A549 (cell line): ENCODE measurements around the gene NIPAL1. TPM values are rescaled to one million over a fixed set of nuclear protein-coding genes. Genes with fewer than 3 reads are reported as not detected.
A peak's percentile ranks its signal among the peaks of the same experiment; 100 is the strongest.

Experiments used
- ATAC-seq, 2 experiments: fragments of 200-7000 bp in 1 of 2; fragments of >200 bp in 1 of 2; cut with Nextera tagmentation in 1 of 2; cut with Tn5 transposase in 1 of 2; 3 replicates each; pipeline versions ENCODE4 v1.8.0 to v1.9.1; 2018 to 2020; ENCODE audit warnings: mild to moderate bottlenecking in 1 of 2, moderate library complexity in 1 of 2
- CTCF ChIA-PET: fragments of 300-600 bp; sonication (Branson Sonifier 250); formaldehyde crosslinking; extraction: SDS; loops from one replicate; lab custom pipeline; 2021; ENCODE audit warnings: antibody characterized with exemption, inconsistent platforms; lab: Yijun Ruan, JAX
- POLR2A ChIA-PET: fragments of 350-600 bp; formaldehyde crosslinking; extraction: SDS; loops from one replicate; lab custom pipeline; 2021; ENCODE audit warnings: antibody characterized with exemption, inconsistent platforms; lab: Yijun Ruan, JAX
- DNase-seq, 2 experiments: peaks; one replicate each; pipeline versions ENCODE4 v3.0.0 to v3.0.0-alpha.2; 2011 to 2016; ENCODE audit warnings: low read depth in 1 of 2, low spot score in 1 of 2
- FAIRE-seq: peaks from 2 replicates; lab custom pipeline; 2011; peaks lifted over from hg19 to GRCh38; lab: Jason Lieb, UNC
- H3K27ac ChIP-seq, 2 experiments: fragments of >200 bp; sonication (Bioruptor Twin); formaldehyde crosslinking; 3 replicates each; pipeline ENCODE4 v1.5.1; 2016 to 2017
- H3K4me1 ChIP-seq: fragments of >200 bp; sonication (Bioruptor Twin); formaldehyde crosslinking; 3 replicates; pipeline ENCODE4 v1.6.1; 2016
- H3K4me2 ChIP-seq: fragments of >200 bp; sonication (Bioruptor Twin); formaldehyde crosslinking; 3 replicates; pipeline ENCODE4 v1.6.1; 2016
- H3K4me3 ChIP-seq: fragments of >200 bp; sonication (Bioruptor Twin); formaldehyde crosslinking; 3 replicates; pipeline ENCODE4 v1.5.1; 2016
- H3K9me3 ChIP-seq: fragments of >200 bp; sonication (Bioruptor Twin); formaldehyde crosslinking; 3 replicates; pipeline ENCODE4 v1.6.1; 2016
- CBX2 ChIP-seq: fragments of 200-600 bp; sonication (generic); IDR thresholded peaks from 2 replicates; pipeline ENCODE4 v1.6.1; 2016; ENCODE audit warnings: low read depth, mild to moderate bottlenecking, borderline replicate concordance
- CEBPB ChIP-seq, 2 experiments: fragments of >200 bp in 1 of 2; sonication (Bioruptor Twin) in 1 of 2; formaldehyde crosslinking in 1 of 2; IDR thresholded peaks; 2 replicates each; pipeline ENCODE4 v1.6.1; 2012 to 2016
- CHD4 ChIP-seq: fragments of 200-600 bp; sonication (generic); IDR thresholded peaks from 2 replicates; pipeline ENCODE4 v1.6.1; 2016; ENCODE audit warnings: antibody characterized with exemption, mild to moderate bottlenecking, borderline replicate concordance
- EP300 ChIP-seq, 2 experiments: fragments of >200 bp; sonication (Bioruptor Twin); formaldehyde crosslinking; IDR thresholded peaks; 2 replicates in 1 of 2; 3 replicates in 1 of 2; pipeline ENCODE4 v1.6.1; 2016 to 2017
- FOSL2 ChIP-seq, 2 experiments: fragments of 450-650 bp in 1 of 2; fragments of >200 bp in 1 of 2; sonication (Bioruptor Twin) in 1 of 2; formaldehyde crosslinking; IDR thresholded peaks; 2 replicates each; pipeline versions ENCODE4 v1.5.0 to v1.6.1; 2016 to 2020; ENCODE audit warnings: mild to moderate bottlenecking in 1 of 2, moderate library complexity in 1 of 2
- FOXS1 ChIP-seq: fragments of 250-450 bp; sonication (Bioruptor Pico); IDR thresholded peaks from 2 replicates; pipeline ENCODE4 v1.5.0; 2020; ENCODE audit warnings: mild to moderate bottlenecking, moderate library complexity
- GATA3 ChIP-seq: IDR thresholded peaks from 2 replicates; pipeline ENCODE4 v1.6.1; 2012; ENCODE audit warnings: borderline replicate concordance
- HDAC2 ChIP-seq: fragments of 200-600 bp; sonication (generic); IDR thresholded peaks from 2 replicates; pipeline ENCODE4 v1.6.1; 2016
- HOXB5 ChIP-seq: fragments of 250-450 bp; sonication (Bioruptor Pico); IDR thresholded peaks from 2 replicates; pipeline ENCODE4 v1.5.0; 2020; ENCODE audit warnings: mild to moderate bottlenecking, moderate library complexity
- JUN ChIP-seq, 2 experiments: fragments of >200 bp; sonication (Bioruptor Twin); formaldehyde crosslinking; IDR thresholded peaks; 2 replicates in 1 of 2; 3 replicates in 1 of 2; pipeline ENCODE4 v1.6.1; 2016 to 2017
- KDM1A ChIP-seq: fragments of 200-600 bp; sonication (generic); IDR thresholded peaks from 2 replicates; pipeline ENCODE4 v1.6.1; 2016; ENCODE audit warnings: low read depth, mild to moderate bottlenecking
- KDM5A ChIP-seq: fragments of 200-600 bp; sonication (generic); IDR thresholded peaks from 2 replicates; pipeline ENCODE4 v1.6.1; 2016; ENCODE audit warnings: antibody characterized with exemption, mild to moderate bottlenecking
- MAFK ChIP-seq: fragments of 450-650 bp; IDR thresholded peaks from 2 replicates; pipeline ENCODE4 v1.6.1; 2014; ENCODE audit not compliant: partially characterized antibody
- MAZ ChIP-seq: fragments of 150-350 bp; IDR thresholded peaks from 2 replicates; pipeline ENCODE4 v1.6.1; 2014; ENCODE audit warnings: antibody characterized with exemption, low read depth, low read length, borderline replicate concordance
- NFE2L2 ChIP-seq: fragments of 150-350 bp; conservative IDR thresholded peaks from 2 replicates; pipeline ENCODE4 v1.6.1; 2014; ENCODE audit warnings: low read length
- POLR2A ChIP-seq: IDR thresholded peaks from 2 replicates; pipeline ENCODE4 v1.6.1; 2012; ENCODE audit warnings: mild to moderate bottlenecking, low read length
- SREBF2 ChIP-seq: fragments of 450-650 bp; IDR thresholded peaks from 2 replicates; pipeline ENCODE4 v1.6.1; 2014; ENCODE audit warnings: mild to moderate bottlenecking, moderate library complexity
- TFCP2L1 ChIP-seq: fragments of 250-450 bp; sonication (Bioruptor Pico); IDR thresholded peaks from 2 replicates; pipeline ENCODE4 v1.5.0; 2021; ENCODE audit warnings: mild to moderate bottlenecking
- ZC3H11A ChIP-seq: fragments of 450-650 bp; IDR thresholded peaks from 2 replicates; pipeline ENCODE4 v1.6.1; 2014; ENCODE audit warnings: antibody characterized with exemption, mild to moderate bottlenecking
- ZNF302 ChIP-seq: fragments of 250-450 bp; sonication (Bioruptor Pico); IDR thresholded peaks from 2 replicates; pipeline ENCODE4 v1.9.0; 2021; ENCODE audit warnings: inconsistent platforms, mild to moderate bottlenecking, moderate library complexity
- WGBS: methylation state at CpG from one replicate; pipeline ENCODE4 v1.1.6; 2017; ENCODE audit errors: missing lambda C conversion rate; 5-methylcytosine and 5-hydroxymethylcytosine counted together
- polyA plus RNA-seq, 4 experiments: library from polyadenylated mRNA; depleted of rRNA in 3 of 4; stranded (reverse); fragments of >200 nt; fragmentation: RNase III in 1 of 4; extraction: RNeasy Plus Mini Kit Qiagen cat#74134 plus additional on column Dnase treatment in 1 of 4; gene quantifications; 2 replicates in 3 of 4; 3 replicates in 1 of 4; pipeline ENCODE4 v1.2.3, GENCODE V29; 2011 to 2017
- TF ChIP-seq, protein P1 (sequence below): fragments of 450-650 bp; IDR thresholded peaks from 2 replicates; pipeline ENCODE4 v1.6.1; 2014; ENCODE audit warnings: antibody characterized with exemption
- TF ChIP-seq, protein P2 (sequence below): fragments of >200 bp; sonication (Bioruptor Twin); formaldehyde crosslinking; IDR thresholded peaks from 3 replicates; pipeline ENCODE4 v1.6.1; 2016
- TF ChIP-seq, protein P3 (sequence below): fragments of 250-450 bp; sonication (Bioruptor Pico); IDR thresholded peaks from 2 replicates; pipeline ENCODE4 v1.5.0; 2020; ENCODE audit warnings: low read depth, mild to moderate bottlenecking, moderate library complexity
- TF ChIP-seq, protein P4 (sequence below): IDR thresholded peaks from 2 replicates; pipeline ENCODE4 v1.6.1; 2012; ENCODE audit warnings: low read depth, borderline replicate concordance

The NIPAL1 gene
- polyA plus RNA-seq, 2 of the 4 experiments (the other 2 are of a cell fraction), result 0.41 to 0.47 TPM

DNA sequence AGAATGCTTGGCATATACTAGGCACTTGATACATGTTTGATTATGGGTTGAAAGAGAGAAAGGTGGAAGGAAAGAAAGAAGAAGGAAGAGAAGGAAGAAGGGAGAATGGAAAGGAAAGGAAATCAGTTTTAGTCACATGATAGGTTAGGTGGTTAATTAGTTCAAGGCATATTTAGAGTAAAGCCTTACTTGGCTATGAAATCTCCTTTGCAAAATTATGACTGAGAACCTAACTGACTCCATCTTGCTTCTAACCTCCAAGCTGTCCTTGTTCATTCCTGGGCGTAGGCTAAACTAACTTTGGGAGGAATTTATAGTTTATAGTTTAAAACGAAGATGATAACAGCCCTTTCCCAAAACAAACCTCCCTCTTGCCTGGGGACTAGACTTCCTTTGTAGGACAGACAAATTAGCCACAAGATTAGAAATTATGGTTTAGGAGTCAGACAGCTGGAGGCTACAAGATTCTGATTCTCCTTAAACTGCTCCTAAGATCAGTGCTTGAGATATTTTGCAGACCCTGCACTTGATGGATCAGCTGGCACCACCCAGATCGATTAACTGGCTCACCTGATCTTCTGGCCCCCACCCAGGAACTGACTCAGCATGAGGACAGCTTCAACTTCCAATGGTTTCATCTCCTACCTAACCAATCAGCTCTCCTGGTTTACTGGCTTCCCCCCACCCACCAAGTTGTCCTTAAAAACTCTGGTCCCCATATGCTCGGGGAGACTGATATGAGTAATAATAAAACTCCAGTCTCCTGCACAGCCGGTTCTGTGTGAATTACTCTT, 62.5 kb downstream of the NIPAL1 start:
- DNase-seq (no peak), ATAC-seq (no peak), FAIRE-seq (no peak)
- 74% methylated on average over 5 of the region's 5 CpGs for WGBS
- ChIA-PET POLR2A (no interaction called here), CTCF (interaction anchor here (1.1 to 1.5 kb wide), 2 partner anchors 10 to 38 kb away, joined by 4 read pairs; no protein-coding TSS in a partner anchor)
- no peak overlapping the region; the same call in 2 of the 3 replicates for H3K4me2 ChIP-seq
- peaks cover 23% of the 10 kb centered on the region for H3K4me1 ChIP-seq
- H3K27ac ChIP-seq, result no peak overlapping the region
- TF ChIP-seq MAFK, result no peak
- TF ChIP-seq CEBPB (IDR thresholded peaks at IDR 0.05), result no peak
- TF ChIP-seq NFE2L2, result no peak
- TF ChIP-seq, protein P1, sequence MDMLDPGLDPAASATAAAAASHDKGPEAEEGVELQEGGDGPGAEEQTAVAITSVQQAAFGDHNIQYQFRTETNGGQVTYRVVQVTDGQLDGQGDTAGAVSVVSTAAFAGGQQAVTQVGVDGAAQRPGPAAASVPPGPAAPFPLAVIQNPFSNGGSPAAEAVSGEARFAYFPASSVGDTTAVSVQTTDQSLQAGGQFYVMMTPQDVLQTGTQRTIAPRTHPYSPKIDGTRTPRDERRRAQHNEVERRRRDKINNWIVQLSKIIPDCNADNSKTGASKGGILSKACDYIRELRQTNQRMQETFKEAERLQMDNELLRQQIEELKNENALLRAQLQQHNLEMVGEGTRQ, result no peak
- TF ChIP-seq, protein P2, sequence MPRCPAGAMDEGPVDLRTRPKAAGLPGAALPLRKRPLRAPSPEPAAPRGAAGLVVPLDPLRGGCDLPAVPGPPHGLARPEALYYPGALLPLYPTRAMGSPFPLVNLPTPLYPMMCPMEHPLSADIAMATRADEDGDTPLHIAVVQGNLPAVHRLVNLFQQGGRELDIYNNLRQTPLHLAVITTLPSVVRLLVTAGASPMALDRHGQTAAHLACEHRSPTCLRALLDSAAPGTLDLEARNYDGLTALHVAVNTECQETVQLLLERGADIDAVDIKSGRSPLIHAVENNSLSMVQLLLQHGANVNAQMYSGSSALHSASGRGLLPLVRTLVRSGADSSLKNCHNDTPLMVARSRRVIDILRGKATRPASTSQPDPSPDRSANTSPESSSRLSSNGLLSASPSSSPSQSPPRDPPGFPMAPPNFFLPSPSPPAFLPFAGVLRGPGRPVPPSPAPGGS, result no peak
- no peak for TF ChIP-seq EP300 (IDR thresholded peaks at IDR 0.05)
- TF ChIP-seq HDAC2, result no peak
- no peak for TF ChIP-seq POLR2A
- no peak for TF ChIP-seq KDM5A
- H3K9me3 ChIP-seq, result no peaks in the 10 kb centered on the region
- no peak overlapping the region for H3K4me3 ChIP-seq

DNA sequence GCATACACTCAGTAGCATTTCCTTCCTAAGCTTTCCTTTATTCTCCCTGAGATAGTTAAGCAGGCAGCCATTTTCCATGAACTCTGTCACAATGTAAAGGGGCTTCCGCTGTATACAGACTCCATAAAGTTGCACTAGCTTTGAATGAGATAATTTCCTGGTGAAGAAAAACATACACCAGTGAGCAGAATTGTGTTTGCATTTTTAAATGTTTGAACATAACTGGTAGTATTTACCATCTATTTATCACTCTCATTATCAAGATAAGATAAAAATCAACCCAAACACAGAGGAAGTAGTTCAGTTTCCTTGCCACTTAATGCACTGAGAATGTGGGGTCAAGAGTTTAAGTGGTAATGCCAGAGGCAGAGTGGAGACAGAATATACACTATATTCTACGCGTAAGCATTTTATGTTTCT, 63.4 kb downstream of the NIPAL1 start:
- TF ChIP-seq CHD4 (no peak), ZC3H11A (no peak), HOXB5 (CRISPR knock-in tag) (no peak), MAFK (peak; percentile 37), FOSL2 (IDR thresholded peaks at IDR 0.05) (no peak), FOSL2 (CRISPR knock-in tag; IDR thresholded peaks at IDR 0.05) (peak; percentile 37; the same call in 1 of the 2 replicates), GATA3 (peak; percentile 95), MAZ (no peak)
- TF ChIP-seq, all 56 proteins: peak for 3
- H3K4me2 ChIP-seq, result peak overlapping the region; percentile 67
- ChIA-PET CTCF (interaction anchor here (1.1 to 1.5 kb wide), 2 partner anchors 9 to 39 kb away, joined by 4 read pairs; no protein-coding TSS in a partner anchor), POLR2A (no interaction called here)
- H3K4me3 ChIP-seq, result no peak overlapping the region
- no peaks in the 10 kb centered on the region for H3K9me3 ChIP-seq
- WGBS, result 28% methylated on average over 3 of the region's 3 CpGs
- no peak for FAIRE-seq
- DNase-seq, result peak in 1 of 2 experiments; percentile 50
- peak; percentile 34 to 79; a peak in 5 of 6 replicates for ATAC-seq
- H3K27ac ChIP-seq, result peak overlapping the region in 1 of 2 experiments; percentile 42; a peak in 1 of 6 replicates
- peaks cover 23% of the 10 kb centered on the region for H3K4me1 ChIP-seq

DNA sequence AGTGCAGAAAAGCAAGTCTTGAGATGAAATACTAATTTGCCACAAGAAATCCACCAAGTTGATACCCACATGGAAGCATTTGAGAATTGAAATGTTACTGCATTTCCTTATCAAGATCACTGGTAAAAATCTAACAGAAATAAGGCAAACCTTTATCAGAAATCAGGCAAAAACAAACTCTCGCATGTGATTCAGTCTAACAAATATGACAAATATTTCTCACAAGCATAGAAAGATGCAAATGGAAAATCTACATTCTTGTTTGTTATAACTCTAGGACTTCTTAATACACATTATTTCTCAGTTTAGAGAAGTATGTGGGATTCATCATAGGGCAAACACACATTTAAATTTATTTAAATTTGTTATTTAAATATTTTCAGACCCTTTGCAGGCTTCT, 64.6 kb downstream of the NIPAL1 start:
- FAIRE-seq (no peak), ATAC-seq (no peak)
- no peak overlapping the region for H3K27ac ChIP-seq
- WGBS, result 27% methylated on average over 1 of the region's 1 CpG
- TF ChIP-seq ZC3H11A, result no peak
- TF ChIP-seq KDM5A, result no peak
- no peak for TF ChIP-seq CHD4
- no peak for TF ChIP-seq SREBF2
- TF ChIP-seq KDM1A, result no peak
- TF ChIP-seq, all 56 proteins: peak for 0
- no peak overlapping the region for H3K4me3 ChIP-seq
- no peaks in the 10 kb centered on the region for H3K9me3 ChIP-seq
- DNase-seq, result no peak
- ChIA-PET CTCF (no interaction called here), POLR2A (no interaction called here)
- H3K4me2 ChIP-seq, result peak overlapping the region; percentile 67; the same call in 2 of the 3 replicates
- peaks cover 23% of the 10 kb centered on the region for H3K4me1 ChIP-seq

DNA sequence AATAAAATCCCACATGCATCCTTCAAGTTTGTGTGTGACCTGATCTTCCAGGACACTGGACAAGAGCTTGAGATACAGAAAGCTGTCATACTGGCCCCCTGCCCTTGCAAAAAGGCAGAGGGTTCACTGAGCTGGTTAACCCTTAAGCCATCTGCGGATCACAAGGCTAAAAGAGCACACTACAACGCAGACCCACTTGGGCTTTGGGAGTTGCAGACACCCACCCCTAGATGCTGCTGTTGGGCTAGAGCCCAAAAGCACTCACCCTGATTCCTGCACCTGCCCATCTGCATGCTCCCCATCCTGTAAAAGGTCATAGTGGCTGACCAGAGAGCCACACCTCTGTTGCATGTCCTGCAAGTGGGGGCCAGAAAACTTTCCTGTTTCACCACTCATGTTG, 66.4 kb downstream of the NIPAL1 start:
- CTCF ChIA-PET, result interaction anchor here (0.9 to 1.1 kb wide), 2 partner anchors 48 to 79 kb away, joined by 3 to 4 read pairs; no protein-coding TSS in a partner anchor
- Histone ChIP-seq H3K4me3 (no peak overlapping the region), H3K4me2 (no peak overlapping the region), H3K9me3 (no peaks in the 10 kb centered on the region), H3K4me1 (peaks cover 23% of the 10 kb centered on the region), H3K27ac (no peak overlapping the region)
- ATAC-seq, result no peak
- no peak for FAIRE-seq
- POLR2A ChIA-PET, result no interaction called here
- WGBS, result 67% methylated on average over 1 of the region's 2 CpGs
- DNase-seq, result no peak
- TF ChIP-seq FOSL2 (IDR thresholded peaks at IDR 0.05), result no peak
- TF ChIP-seq FOSL2 (CRISPR knock-in tag; IDR thresholded peaks at IDR 0.05), result no peak
- no peak for TF ChIP-seq MAZ
- TF ChIP-seq, protein P3, sequence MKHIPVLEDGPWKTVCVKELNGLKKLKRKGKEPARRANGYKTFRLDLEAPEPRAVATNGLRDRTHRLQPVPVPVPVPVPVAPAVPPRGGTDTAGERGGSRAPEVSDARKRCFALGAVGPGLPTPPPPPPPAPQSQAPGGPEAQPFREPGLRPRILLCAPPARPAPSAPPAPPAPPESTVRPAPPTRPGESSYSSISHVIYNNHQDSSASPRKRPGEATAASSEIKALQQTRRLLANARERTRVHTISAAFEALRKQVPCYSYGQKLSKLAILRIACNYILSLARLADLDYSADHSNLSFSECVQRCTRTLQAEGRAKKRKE, result no peak
- no peak for TF ChIP-seq FOXS1 (CRISPR knock-in tag)
- no peak for TF ChIP-seq JUN (IDR thresholded peaks at IDR 0.05)
- TF ChIP-seq TFCP2L1, result no peak
- TF ChIP-seq POLR2A, result no peak
- TF ChIP-seq, protein P4, sequence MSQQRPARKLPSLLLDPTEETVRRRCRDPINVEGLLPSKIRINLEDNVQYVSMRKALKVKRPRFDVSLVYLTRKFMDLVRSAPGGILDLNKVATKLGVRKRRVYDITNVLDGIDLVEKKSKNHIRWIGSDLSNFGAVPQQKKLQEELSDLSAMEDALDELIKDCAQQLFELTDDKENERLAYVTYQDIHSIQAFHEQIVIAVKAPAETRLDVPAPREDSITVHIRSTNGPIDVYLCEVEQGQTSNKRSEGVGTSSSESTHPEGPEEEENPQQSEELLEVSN, result no peak
- no peak for TF ChIP-seq CBX2
- TF ChIP-seq ZNF302 (CRISPR knock-in tag), result no peak
